ENCODE data around the gene PACS1. TPM values are rescaled to one million over a fixed set of nuclear protein-coding genes. Genes with fewer than 3 reads are reported as not detected.

Gene PACS1
- total and polyA plus RNA-seq, 8 donors: 14.7 to 269 (median 51.0) TPM

GRCh38 chr11:66160709-66161108 is 90.6 kb downstream of the PACS1 start:
- intact Hi-C loops (cut with DNase I; ENCODE audit: low total_unique reads): no loop called here
- TF ChIP-seq EP300 (IDR thresholded peaks at IDR 0.05): no peak
- TF ChIP-seq POLR2AphosphoS5 (IDR thresholded peaks at IDR 0.05): no peak
- TF ChIP-seq, protein P1, sequence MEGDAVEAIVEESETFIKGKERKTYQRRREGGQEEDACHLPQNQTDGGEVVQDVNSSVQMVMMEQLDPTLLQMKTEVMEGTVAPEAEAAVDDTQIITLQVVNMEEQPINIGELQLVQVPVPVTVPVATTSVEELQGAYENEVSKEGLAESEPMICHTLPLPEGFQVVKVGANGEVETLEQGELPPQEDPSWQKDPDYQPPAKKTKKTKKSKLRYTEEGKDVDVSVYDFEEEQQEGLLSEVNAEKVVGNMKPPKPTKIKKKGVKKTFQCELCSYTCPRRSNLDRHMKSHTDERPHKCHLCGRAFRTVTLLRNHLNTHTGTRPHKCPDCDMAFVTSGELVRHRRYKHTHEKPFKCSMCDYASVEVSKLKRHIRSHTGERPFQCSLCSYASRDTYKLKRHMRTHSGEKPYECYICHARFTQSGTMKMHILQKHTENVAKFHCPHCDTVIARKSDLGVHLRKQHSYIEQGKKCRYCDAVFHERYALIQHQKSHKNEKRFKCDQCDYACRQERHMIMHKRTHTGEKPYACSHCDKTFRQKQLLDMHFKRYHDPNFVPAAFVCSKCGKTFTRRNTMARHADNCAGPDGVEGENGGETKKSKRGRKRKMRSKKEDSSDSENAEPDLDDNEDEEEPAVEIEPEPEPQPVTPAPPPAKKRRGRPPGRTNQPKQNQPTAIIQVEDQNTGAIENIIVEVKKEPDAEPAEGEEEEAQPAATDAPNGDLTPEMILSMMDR (IDR thresholded peaks at IDR 0.05): no peak
- no peak for TF ChIP-seq POLR2A (IDR thresholded peaks at IDR 0.05)
- no peaks in the 10 kb centered on the region for H3K27me3 ChIP-seq
- 93 to 99% (median 94%) methylated on average over 5 of the region's 5 CpGs for WGBS, 5 donors
- H3K9me3 ChIP-seq: no peaks in the 10 kb centered on the region
- no peak overlapping the region for H3K27ac ChIP-seq
- no peak for DNase-seq
- no peaks in the 10 kb centered on the region for H3K36me3 ChIP-seq
- no peak overlapping the region for H3K4me3 ChIP-seq
- H3K4me1 ChIP-seq: peaks cover 0 to 11% (median 0%) of the 10 kb centered on the region in 4 donors

DNA sequence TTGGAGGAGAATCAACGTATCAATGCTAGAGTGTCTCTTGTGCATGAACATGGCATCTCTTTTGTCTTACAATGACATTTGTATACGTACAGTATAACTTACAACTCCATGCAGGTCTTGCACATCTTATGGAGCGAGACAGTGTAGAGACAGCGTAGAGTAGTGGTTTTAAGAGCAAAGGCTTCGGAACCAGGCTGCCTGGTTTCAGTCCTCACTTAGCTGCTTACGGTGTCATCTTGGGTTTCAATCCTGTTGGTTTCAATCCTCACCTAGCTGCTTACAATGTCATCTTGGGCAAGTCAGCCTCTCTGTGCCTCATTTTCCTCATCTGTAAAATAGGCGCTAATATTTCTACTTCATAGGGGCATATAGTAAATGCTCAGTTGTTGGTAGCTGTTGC is 98.2 kb downstream of the PACS1 start:
- no peak for DNase-seq
- 94 to 99% (median 96%) methylated on average over 7 of the region's 7 CpGs for WGBS, 5 donors

DNA sequence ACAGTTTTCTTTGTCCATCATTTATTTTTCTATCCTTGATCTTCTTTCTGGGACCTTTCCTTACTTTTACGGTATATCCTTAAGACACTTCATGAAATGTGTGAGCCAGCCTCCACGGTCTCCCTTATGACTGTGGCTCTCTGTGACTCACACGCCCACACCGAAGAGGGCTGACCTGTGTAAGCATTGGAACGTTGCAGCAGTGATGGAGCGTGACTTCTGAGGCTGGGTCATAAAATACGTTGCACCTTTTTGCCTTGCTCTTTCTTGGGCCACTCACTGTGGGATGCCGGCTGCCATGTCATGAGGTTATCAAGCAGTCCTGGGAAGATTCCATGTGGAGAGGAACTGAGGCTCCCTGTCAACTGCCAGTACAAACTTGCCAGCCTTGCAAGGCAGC is 102.1 kb downstream of the PACS1 start:
- peaks cover 0 to 3% (median 0%) of the 10 kb centered on the region in 4 donors for H3K4me1 ChIP-seq
- no peaks in the 10 kb centered on the region for H3K9me3 ChIP-seq
- no peak overlapping the region for H3K27ac ChIP-seq
- peaks cover 0 to 14% (median 9%) of the 10 kb centered on the region in 4 donors for H3K36me3 ChIP-seq
- WGBS, 5 donors: 74 to 91% (median 82%) methylated on average over 8 of the region's 8 CpGs
- H3K4me3 ChIP-seq: no peak overlapping the region
- H3K27me3 ChIP-seq: no peaks in the 10 kb centered on the region
- intact Hi-C loops (cut with DNase I; ENCODE audit: low total_unique reads): no loop called here
- TF ChIP-seq EP300 (IDR thresholded peaks at IDR 0.05) (no peak), POLR2A (IDR thresholded peaks at IDR 0.05) (no peak), POLR2AphosphoS5 (IDR thresholded peaks at IDR 0.05) (no peak)
- TF ChIP-seq, protein P1 (IDR thresholded peaks at IDR 0.05): no peak
- DNase-seq: no peak

More for the DNA sequence above, 98.2 kb downstream of the PACS1 start:
- TF ChIP-seq POLR2AphosphoS5 (IDR thresholded peaks at IDR 0.05) (no peak), POLR2A (IDR thresholded peaks at IDR 0.05) (no peak), EP300 (IDR thresholded peaks at IDR 0.05) (no peak)
- TF ChIP-seq, protein P1 (IDR thresholded peaks at IDR 0.05): no peak
- Histone ChIP-seq H3K9me3 (no peaks in the 10 kb centered on the region), H3K4me3 (no peak overlapping the region), H3K36me3 (peaks cover 0 to 9% (median 4%) of the 10 kb centered on the region in 4 donors), H3K4me1 (peaks cover 0 to 3% (median 0%) of the 10 kb centered on the region in 4 donors), H3K27me3 (no peaks in the 10 kb centered on the region), H3K27ac (no peak overlapping the region)
- intact Hi-C loops (cut with DNase I; ENCODE audit: low total_unique reads): no loop called here

DNA sequence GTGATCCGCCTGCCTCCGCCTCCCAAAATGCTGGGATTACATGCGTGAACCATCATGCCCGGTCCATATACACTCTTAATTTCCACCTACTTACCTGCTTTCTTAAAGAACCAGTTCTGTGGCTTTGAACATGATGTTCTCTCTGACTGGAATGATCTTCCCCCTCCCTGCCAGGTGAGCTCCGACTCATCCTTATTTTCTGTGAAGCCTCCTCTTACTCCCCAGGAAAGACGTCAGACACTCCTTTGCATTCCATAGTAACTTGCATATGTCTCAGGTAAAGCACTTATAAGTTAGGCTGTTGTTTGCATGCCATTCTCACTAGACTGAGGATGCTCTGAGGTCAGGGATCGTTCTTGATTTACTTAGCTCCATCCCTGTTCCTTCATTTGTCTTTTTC is 106.6 kb downstream of the PACS1 start:
- no peak for DNase-seq
- 86 to 94% (median 91%) methylated on average over 7 of the region's 7 CpGs for WGBS, 5 donors
- peaks cover 0 to 16% (median 7%) of the 10 kb centered on the region in 4 donors for H3K4me1 ChIP-seq
- H3K36me3 ChIP-seq: peaks cover 0 to 14% (median 9%) of the 10 kb centered on the region in 4 donors
- H3K27ac ChIP-seq: no peak overlapping the region
- H3K9me3 ChIP-seq: no peaks in the 10 kb centered on the region
- TF ChIP-seq EP300 (IDR thresholded peaks at IDR 0.05): no peak
- TF ChIP-seq, protein P1 (IDR thresholded peaks at IDR 0.05): no peak
- no peaks in the 10 kb centered on the region for H3K27me3 ChIP-seq
- H3K4me3 ChIP-seq: no peak overlapping the region
- intact Hi-C loops (cut with DNase I; ENCODE audit: low total_unique reads): no loop called here

Data from stomach (tissue), 9 donors.